OCI-LY3 (cell line): Measurements from ENCODE around the gene TERB1.
A peak's percentile ranks its signal among the peaks of the same experiment; 100 is the strongest.

ENCODE experiments used
- H2AFZ ChIP-seq: fragments of 200-600, 300-600 bp; shearing (Covaris generic); 2 replicates; pipeline ENCODE4 v1.6.0; 2014; ENCODE audit warnings: antibody characterized with exemption, low read depth, low read length
- H3K27ac ChIP-seq: fragments of 200-600, 300-600 bp; sonication (generic); 2 replicates; pipeline ENCODE4 v1.5.1; 2014; ENCODE audit warnings: mild to moderate bottlenecking, low read length, moderate library complexity, mixed read lengths
- H3K27me3 ChIP-seq: fragments of 200-600, 300-600 bp; sonication (generic); 2 replicates; pipeline ENCODE4 v1.6.1; 2014; ENCODE audit warnings: low read depth, low read length, mixed read lengths
- H3K36me3 ChIP-seq: fragments of 200-600, 300-600 bp; sonication (generic); replicated peaks from 2 replicates; pipeline ENCODE3; 2014; ENCODE audit warnings: low read depth, low read length, mixed read lengths
- H3K4me1 ChIP-seq: fragments of 300-600, 200-600 bp; sonication (generic); 2 replicates; pipeline ENCODE4 v1.6.1; 2014; ENCODE audit warnings: low read length, mixed read lengths
- H3K4me2 ChIP-seq: fragments of 200-600, 300-600 bp; sonication (generic); 2 replicates; pipeline ENCODE4 v1.6.1; 2014; ENCODE audit warnings: low read length, mixed read lengths
- H3K4me3 ChIP-seq: fragments of 300-600, 200-600 bp; sonication (generic); 2 replicates; pipeline ENCODE4 v1.5.1; 2014; ENCODE audit warnings: antibody characterized with exemption, mild to moderate bottlenecking, low read length, moderate library complexity
- H3K79me2 ChIP-seq: fragments of 300-600, 200-600 bp; shearing (Covaris generic); 2 replicates; pipeline ENCODE4 v1.6.1; 2014; ENCODE audit warnings: mild to moderate bottlenecking, low read length, mixed read lengths
- H3K9ac ChIP-seq: fragments of 300-600, 200-600 bp; shearing (Covaris generic); 2 replicates; pipeline ENCODE4 v1.6.0; 2014; ENCODE audit warnings: mild to moderate bottlenecking, low read length, moderate library complexity
- H3K9me3 ChIP-seq: fragments of 200-600, 300-600 bp; shearing (Covaris generic); 2 replicates; pipeline ENCODE4 v1.6.1; 2014; ENCODE audit warnings: low read length, mixed read lengths; ENCODE audit not compliant: insufficient read depth
- H4K20me1 ChIP-seq: fragments of 200-600, 300-600 bp; sonication (generic); 2 replicates; pipeline ENCODE4 v1.6.1; 2016; ENCODE audit warnings: low read length, mixed read lengths; ENCODE audit not compliant: insufficient read depth
- EZH2phosphoT487 ChIP-seq: fragments of 200-600 bp; shearing (Covaris generic); IDR thresholded peaks from 2 replicates; pipeline ENCODE4 v1.6.1; 2018; ENCODE audit warnings: antibody characterized with exemption, mixed run types, low read depth
- TF ChIP-seq, protein P1 (sequence below): fragments of 200-600, 300-600 bp; sonication (generic); IDR thresholded peaks from 2 replicates; pipeline ENCODE4 v1.5.1; 2014; ENCODE audit warnings: antibody characterized with exemption, low read length, low read depth

The TERB1 gene

DNA sequence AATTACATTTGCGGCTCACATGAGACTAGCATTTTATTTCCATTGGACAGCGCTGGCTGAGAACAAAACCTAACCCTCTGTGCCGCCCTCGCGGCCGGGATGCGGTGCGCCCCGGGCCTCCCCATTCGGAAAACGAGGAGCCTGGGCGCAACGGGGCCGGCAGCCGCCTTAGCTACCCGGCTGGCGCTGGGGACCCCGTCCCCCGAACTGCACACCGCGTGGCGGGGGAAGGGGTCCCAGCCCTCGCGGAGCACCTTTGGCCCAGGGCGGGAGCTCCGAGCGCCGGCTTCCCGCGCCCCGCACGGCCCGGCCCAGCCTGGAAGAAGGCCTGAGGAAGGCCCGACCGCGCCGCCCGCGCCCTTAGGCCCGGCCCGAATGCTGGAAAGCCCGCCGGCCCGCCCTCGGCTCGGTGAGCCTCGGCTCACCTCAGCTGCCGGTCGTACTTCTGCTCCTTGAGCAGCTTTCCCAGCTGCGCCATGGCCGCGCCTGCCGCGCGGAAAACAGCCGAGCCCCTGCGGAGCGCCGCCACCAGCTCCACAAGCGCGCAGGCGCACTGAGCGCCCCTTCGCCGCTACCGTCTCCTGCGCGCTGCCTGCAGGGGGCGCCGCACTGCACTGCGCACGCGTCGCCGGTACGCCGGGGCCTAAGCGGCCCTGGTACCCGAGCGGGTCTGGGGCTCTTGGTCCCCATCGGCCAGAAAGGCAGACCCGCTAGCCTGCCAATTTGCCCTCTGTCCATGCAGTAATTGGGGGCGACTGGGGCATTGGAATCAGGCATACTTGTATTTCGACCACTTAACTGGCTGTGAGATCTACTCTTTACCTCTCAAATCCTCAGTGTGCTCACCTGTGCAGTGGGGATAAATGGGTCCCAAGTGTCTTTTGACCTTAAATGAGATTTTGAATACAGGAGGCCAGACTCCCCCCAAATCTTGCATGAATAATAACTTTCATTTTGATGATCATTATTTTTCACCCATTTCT is 29.3 kb upstream of the TERB1 start, which contains the start of gene NAE1:
TSS of gene NAE1 (minus strand) at position 555 of the 983 bp plus-strand sequence. CDS start at position 478, 77 bp downstream.
- Histone ChIP-seq H3K36me3 (peaks cover 17% of the 10 kb centered on the region), H3K27me3 (no peaks in the 10 kb centered on the region), H3K79me2 (peaks cover 48% of the 10 kb centered on the region), H4K20me1 (peaks cover 31% of the 10 kb centered on the region), H3K4me3 (peak within 1 kb of the TSS; percentile 83), H2AFZ (peak within 1 kb of the TSS; percentile 92), H3K4me2 (peak within 1 kb of the TSS; percentile 87), H3K9ac (peak within 1 kb of the TSS; percentile 77), H3K4me1 (peaks cover 28% of the 10 kb centered on the region), H3K27ac (peak within 1 kb of the TSS; percentile 33; the same call in 1 of the 2 replicates), H3K9me3 (no peaks in the 10 kb centered on the region)
- TF ChIP-seq, protein P1, sequence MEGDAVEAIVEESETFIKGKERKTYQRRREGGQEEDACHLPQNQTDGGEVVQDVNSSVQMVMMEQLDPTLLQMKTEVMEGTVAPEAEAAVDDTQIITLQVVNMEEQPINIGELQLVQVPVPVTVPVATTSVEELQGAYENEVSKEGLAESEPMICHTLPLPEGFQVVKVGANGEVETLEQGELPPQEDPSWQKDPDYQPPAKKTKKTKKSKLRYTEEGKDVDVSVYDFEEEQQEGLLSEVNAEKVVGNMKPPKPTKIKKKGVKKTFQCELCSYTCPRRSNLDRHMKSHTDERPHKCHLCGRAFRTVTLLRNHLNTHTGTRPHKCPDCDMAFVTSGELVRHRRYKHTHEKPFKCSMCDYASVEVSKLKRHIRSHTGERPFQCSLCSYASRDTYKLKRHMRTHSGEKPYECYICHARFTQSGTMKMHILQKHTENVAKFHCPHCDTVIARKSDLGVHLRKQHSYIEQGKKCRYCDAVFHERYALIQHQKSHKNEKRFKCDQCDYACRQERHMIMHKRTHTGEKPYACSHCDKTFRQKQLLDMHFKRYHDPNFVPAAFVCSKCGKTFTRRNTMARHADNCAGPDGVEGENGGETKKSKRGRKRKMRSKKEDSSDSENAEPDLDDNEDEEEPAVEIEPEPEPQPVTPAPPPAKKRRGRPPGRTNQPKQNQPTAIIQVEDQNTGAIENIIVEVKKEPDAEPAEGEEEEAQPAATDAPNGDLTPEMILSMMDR, result peak; percentile 90
- TF ChIP-seq EZH2phosphoT487, result no peak

DNA sequence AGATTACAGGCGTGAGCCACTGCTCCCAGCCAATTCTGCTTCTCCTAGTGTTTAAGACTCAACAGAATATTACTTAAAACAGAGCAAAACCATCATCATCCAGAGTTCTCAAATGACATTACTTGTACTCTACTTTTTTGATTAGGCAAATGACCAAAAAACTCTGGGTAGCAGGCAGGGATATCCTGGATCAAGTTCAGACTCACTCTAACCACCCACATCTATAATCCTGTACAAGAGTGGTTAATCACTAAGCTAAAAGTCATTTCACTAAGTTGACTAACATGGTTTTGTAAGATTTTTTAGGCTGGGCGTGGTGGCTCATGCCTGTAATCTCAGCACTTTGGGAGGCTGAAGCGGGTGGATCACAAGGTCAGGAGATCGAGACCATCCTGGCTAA is 22.6 kb upstream of the TERB1 start:
- peaks cover 48% of the 10 kb centered on the region for H3K79me2 ChIP-seq
- H3K36me3 ChIP-seq, result peaks cover 55% of the 10 kb centered on the region
- no peak overlapping the region for H2AFZ ChIP-seq
- H3K27me3 ChIP-seq, result no peaks in the 10 kb centered on the region
- H3K9me3 ChIP-seq, result no peaks in the 10 kb centered on the region
- H3K4me3 ChIP-seq, result no peak overlapping the region
- no peak overlapping the region for H3K4me2 ChIP-seq
- H3K4me1 ChIP-seq, result peaks cover 13% of the 10 kb centered on the region
- H3K9ac ChIP-seq, result no peak overlapping the region
- TF ChIP-seq EZH2phosphoT487, result no peak
- TF ChIP-seq, protein P1, result no peak
- no peak overlapping the region for H3K27ac ChIP-seq
- H4K20me1 ChIP-seq, result peaks cover 32% of the 10 kb centered on the region

DNA sequence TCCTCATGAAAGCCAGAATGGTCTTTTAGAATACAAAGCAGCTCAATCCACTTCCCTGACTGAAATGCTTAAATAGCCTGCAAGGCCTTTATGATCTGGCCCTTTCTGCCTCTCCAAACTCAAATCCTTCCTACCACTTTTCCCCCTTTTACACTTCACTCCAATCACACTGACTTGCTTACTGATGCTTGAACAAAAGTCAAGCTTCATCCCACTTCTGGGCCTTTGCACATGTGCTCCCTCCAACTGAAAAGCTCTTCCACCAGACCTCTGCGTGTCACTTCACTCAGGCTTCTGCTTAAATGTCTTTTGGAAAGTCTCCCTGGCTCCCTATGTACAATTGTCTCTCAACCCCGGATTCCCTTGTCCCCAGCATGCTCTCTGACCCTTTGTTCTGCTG is 13.3 kb upstream of the TERB1 start:
- TF ChIP-seq EZH2phosphoT487, result no peak
- TF ChIP-seq, protein P1, result no peak
- Histone ChIP-seq H3K36me3 (peaks cover 78% of the 10 kb centered on the region), H4K20me1 (no peaks in the 10 kb centered on the region)

DNA sequence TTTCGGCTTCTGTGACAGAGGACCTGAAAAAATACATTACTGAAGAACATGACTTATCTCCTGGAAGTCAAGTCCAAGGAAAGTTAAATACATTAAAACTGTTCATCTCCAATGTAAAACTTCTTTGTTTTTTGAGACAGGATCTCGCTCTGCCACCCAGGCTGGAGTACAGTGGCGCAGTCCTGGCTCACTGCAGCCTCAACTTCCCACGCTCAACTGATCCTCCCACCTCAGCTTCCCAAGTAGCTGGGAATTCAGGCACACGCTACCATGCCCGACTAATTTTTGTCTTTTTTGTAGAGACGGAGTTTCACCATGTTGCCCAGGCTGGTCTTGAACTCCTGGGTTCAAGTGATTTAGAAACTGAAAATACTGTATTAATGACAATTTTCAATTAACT is 9.7 kb upstream of the TERB1 start:
- H3K36me3 ChIP-seq, result peaks cover 72% of the 10 kb centered on the region
- no peaks in the 10 kb centered on the region for H3K4me1 ChIP-seq

More for the DNA sequence above, 13.3 kb upstream of the TERB1 start:
- no peaks in the 10 kb centered on the region for H3K4me1 ChIP-seq
- H3K27me3 ChIP-seq, result no peaks in the 10 kb centered on the region
- H3K79me2 ChIP-seq, result no peaks in the 10 kb centered on the region
- H2AFZ ChIP-seq, result no peak overlapping the region
- H3K4me2 ChIP-seq, result no peak overlapping the region
- no peak overlapping the region for H3K27ac ChIP-seq
- H3K9me3 ChIP-seq, result no peaks in the 10 kb centered on the region
- H3K9ac ChIP-seq, result no peak overlapping the region
- no peak overlapping the region for H3K4me3 ChIP-seq

More for the DNA sequence above, 9.7 kb upstream of the TERB1 start:
- Histone ChIP-seq H3K27ac (no peak overlapping the region), H3K27me3 (no peaks in the 10 kb centered on the region), H3K9ac (no peak overlapping the region), H3K9me3 (no peaks in the 10 kb centered on the region), H3K79me2 (no peaks in the 10 kb centered on the region), H3K4me2 (no peak overlapping the region), H4K20me1 (no peaks in the 10 kb centered on the region), H3K4me3 (no peak overlapping the region), H2AFZ (no peak overlapping the region)
- TF ChIP-seq, protein P1, result no peak
- TF ChIP-seq EZH2phosphoT487, result no peak
